Astrocyte of the spinal cord (primary cell): ENCODE results near the gene ELOB.

Source experiments
- DNase-seq: peaks from one replicate; pipeline ENCODE4 v3.0.0; 2011; ENCODE audit warnings: low read depth, low spot score
- H3K4me3 ChIP-seq: 2 replicates; pipeline ENCODE4 v1.5.1; 2011; ENCODE audit warnings: low read depth, mild to moderate bottlenecking, low read length, moderate library complexity
- in situ Hi-C: cut with HindIII; loops from 2 replicates; pipeline ENCODE4 v1.10.0; 2017; ENCODE audit warnings: low sequenced_read_pairs
- TF ChIP-seq, protein P1 (sequence below): IDR thresholded peaks from 2 replicates; pipeline ENCODE4 v1.5.1; 2012; ENCODE audit warnings: low read depth, mild to moderate bottlenecking, low read length, inconsistent platforms

ELOB gene

DNA sequence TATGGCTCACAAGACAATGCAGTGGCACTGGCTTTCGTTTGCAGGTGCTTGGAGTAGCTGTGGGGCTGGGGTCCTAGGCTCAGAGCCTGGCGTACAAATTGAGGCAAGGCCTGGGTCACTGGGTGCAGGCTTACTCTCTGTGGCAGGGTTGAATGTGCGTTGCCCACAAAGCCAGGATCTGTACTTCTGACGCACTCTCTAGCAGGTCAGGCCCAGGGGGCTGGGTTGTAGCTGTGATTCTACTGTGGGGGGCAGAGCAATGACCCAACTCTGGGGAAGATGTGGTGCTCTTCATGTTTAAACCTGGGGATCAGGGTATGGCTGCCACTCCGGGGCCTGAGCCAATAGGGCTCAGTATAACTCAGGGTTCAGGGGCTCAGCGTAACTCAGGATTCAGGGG is 33.6 kb upstream of the ELOB start:
- TF ChIP-seq, protein P1, sequence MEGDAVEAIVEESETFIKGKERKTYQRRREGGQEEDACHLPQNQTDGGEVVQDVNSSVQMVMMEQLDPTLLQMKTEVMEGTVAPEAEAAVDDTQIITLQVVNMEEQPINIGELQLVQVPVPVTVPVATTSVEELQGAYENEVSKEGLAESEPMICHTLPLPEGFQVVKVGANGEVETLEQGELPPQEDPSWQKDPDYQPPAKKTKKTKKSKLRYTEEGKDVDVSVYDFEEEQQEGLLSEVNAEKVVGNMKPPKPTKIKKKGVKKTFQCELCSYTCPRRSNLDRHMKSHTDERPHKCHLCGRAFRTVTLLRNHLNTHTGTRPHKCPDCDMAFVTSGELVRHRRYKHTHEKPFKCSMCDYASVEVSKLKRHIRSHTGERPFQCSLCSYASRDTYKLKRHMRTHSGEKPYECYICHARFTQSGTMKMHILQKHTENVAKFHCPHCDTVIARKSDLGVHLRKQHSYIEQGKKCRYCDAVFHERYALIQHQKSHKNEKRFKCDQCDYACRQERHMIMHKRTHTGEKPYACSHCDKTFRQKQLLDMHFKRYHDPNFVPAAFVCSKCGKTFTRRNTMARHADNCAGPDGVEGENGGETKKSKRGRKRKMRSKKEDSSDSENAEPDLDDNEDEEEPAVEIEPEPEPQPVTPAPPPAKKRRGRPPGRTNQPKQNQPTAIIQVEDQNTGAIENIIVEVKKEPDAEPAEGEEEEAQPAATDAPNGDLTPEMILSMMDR = no peak
- in situ Hi-C loops = no loop called here
- no peak overlapping the region for H3K4me3 ChIP-seq
- no peak for DNase-seq

DNA sequence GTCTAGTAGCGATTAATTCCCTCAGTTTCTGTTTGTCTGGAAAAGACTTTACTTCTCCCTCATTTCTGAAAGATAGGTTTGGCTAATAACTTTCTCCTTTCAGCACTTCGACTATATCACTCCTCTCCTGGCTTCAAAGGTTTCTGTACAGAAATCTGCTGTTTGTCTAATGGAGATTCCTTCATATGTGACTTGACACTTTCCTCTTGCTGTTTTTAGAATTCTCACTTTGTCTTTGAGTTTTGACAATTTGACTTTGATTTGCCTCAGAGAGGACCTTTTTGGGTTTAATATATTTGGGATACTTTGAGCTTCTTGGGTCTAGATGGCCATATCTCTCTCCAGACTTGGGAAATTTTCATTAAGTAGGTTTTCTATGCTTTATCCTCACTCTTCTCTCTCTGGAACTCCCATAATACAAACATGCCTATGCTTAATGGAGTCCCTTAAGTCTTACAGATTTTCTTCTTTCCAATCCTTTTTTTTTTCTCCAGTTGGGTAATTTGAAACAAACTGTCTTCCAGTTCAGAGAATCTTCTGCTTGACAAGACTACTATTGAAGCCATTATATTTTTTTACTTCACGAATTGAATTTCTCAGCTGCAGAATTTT is 32.2 kb upstream of the ELOB start:
- H3K4me3 ChIP-seq = no peak overlapping the region
- TF ChIP-seq, protein P1 = no peak
- in situ Hi-C loops = no loop called here
- no peak for DNase-seq

DNA sequence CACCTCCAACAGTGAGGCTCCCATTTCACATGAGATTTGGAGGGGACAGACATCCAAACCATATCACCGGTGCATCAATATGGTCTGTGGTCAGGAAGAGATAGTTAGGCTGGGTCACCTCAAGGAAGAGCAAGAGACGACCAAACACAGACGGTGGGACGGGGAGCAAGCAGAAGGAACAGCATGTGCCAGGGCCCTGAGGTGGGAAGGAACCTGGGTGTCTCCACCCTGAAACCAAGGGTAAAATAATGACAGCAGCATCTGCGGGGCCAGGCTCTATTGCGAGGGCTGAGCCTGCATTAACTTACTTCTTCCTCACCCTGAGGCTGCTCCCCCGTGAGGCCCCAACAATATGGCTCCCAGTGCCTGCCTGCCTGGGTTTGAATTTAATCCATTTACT is 31.1 kb upstream of the ELOB start:
- no peak overlapping the region for H3K4me3 ChIP-seq
- no peak for DNase-seq
- TF ChIP-seq, protein P1 = no peak
- in situ Hi-C loops = no loop called here

DNA sequence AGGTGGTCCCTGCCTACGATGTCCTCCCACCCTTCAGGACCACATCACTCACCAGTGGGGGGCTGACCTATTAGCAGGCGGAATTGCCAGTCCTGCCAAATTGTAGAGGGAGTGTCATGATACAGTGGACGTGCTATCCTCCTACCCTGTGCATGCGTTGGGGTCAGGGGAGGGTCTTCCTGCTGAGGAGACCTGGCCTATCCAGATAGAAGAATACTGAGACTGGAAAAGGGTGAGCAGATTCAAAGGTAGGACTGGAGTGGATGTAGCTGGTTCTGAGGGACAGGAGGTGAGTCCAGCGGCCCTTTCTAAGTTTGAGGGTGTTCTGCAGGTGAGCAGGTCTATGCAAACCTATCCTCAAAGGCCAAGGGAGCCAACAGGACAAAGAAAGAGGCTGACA is 29.2 kb upstream of the ELOB start:
- DNase-seq = no peak
- H3K4me3 ChIP-seq = no peak overlapping the region
- TF ChIP-seq, protein P1 = no peak
- in situ Hi-C loops = no loop called here

DNA sequence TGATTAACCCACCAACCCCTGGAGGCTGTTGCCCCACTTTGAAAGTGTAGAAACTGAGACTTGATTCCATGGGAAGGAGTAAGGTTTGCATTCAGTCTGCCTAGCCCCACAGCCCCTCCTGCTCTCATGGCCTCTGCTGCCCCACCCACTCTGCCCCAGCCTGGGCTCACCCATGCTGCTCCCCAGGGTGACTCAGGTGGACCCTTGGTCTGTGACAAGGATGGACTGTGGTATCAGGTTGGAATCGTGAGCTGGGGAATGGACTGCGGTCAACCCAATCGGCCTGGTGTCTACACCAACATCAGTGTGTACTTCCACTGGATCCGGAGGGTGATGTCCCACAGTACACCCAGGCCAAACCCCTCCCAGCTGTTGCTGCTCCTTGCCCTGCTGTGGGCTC is 27.6 kb upstream of the ELOB start:
- no peak for DNase-seq
- TF ChIP-seq, protein P1 = no peak
- H3K4me3 ChIP-seq = no peak overlapping the region
- in situ Hi-C loops = no loop called here

DNA sequence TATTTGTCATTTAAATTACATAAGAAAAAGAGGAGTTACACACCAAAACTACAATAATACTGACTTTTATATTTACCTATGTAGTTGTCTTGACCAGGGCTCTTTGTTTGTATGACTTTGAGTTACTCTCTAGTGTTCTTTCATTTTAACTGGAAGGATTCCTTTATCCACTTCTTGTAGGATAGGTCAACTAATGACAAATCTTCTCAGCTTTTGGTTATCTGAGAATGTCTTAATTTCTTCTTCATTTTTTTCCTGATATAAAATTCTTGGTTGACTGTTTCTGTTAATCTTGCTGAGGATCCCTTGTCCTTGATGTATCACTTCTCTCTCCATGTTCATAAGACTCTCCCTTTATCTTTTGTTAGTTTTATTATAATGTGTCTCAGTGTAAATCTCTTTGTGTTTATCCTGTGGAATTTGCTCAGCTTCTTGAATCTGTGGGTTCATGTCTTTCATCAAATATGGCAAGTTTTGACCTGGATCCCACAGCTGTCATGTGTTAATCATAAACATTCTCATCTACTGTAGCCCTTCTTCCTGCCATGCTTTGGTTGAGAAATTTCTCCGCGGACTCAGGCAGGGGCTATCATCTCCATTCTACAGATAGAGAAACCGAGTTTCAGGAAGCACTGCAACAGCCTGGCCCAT is 26.6 kb upstream of the ELOB start:
- in situ Hi-C loops = no loop called here
- DNase-seq = no peak
- no peak overlapping the region for H3K4me3 ChIP-seq
- TF ChIP-seq, protein P1 = no peak
